ENCODE data around the gene AFF2.

DNA sequence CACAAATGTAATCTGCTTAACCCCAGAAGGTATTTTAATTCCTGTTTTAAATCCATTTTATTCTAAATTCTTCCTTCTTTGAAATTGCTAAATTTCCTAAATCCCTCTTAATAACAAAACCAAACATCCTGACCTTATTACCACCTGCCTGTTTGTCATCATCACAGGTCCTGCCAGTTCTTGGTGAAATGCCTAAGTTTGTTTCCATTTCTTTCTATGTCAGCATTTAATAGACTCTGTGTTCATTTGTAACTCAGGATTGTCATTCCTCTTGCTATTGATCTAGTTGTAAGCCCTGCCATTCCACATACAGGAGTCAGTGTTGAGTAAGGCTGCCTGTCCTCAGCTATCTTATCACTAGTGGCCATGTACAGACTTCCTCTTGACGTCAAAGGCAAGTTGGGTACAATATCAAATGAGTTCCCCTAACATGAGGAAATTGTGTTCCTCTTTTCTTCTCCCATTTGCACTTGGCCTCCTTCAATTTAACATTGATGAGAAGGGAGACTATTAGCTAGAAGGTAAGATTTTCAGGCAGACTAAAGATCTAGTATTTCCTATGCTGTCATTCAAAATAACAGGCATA is 440.1 kb downstream of the AFF2 start:
- TF ChIP-seq, protein P1, sequence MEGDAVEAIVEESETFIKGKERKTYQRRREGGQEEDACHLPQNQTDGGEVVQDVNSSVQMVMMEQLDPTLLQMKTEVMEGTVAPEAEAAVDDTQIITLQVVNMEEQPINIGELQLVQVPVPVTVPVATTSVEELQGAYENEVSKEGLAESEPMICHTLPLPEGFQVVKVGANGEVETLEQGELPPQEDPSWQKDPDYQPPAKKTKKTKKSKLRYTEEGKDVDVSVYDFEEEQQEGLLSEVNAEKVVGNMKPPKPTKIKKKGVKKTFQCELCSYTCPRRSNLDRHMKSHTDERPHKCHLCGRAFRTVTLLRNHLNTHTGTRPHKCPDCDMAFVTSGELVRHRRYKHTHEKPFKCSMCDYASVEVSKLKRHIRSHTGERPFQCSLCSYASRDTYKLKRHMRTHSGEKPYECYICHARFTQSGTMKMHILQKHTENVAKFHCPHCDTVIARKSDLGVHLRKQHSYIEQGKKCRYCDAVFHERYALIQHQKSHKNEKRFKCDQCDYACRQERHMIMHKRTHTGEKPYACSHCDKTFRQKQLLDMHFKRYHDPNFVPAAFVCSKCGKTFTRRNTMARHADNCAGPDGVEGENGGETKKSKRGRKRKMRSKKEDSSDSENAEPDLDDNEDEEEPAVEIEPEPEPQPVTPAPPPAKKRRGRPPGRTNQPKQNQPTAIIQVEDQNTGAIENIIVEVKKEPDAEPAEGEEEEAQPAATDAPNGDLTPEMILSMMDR (IDR thresholded peaks at IDR 0.05) = no peak
- TF ChIP-seq POLR2AphosphoS5 (IDR thresholded peaks at IDR 0.05; ENCODE audit: insufficient read depth in 1 of 2, low read depth in 1 of 2) (no peak), POLR2A (IDR thresholded peaks at IDR 0.05) (no peak)
